RCC 7860 (cell line): ENCODE measurements around the gene PABPN1.

Experiments used
- DNase-seq: peaks from one replicate; pipeline ENCODE4 v3.0.0-alpha.2; 2015; ENCODE audit warnings: low spot score
- FAIRE-seq: peaks from 2 replicates; lab custom pipeline; 2012; peaks lifted over from hg19 to GRCh38; lab: Jason Lieb, UNC

PABPN1 gene

DNA sequence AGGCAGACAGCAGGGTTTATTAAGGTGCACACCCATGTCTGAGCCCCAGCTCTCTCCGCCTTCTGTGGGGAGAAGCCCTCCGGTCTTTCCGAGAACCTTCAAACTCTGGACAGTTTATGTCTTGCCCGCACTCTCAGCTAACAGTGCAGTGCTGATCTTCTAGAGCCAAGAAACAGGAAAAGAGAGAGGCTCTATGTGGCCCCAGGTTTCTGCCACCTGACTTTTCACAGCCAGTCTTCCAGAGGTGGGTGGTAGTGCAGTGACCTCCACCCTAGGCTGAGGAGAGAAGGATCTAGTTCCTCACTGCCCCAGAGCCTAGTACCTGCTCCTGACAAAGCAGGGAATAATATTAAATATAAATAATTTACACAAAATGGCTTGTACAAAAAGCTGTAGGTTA, 35.4 kb downstream of the PABPN1 start:
- no peak for FAIRE-seq
- DNase-seq, result no peak

DNA sequence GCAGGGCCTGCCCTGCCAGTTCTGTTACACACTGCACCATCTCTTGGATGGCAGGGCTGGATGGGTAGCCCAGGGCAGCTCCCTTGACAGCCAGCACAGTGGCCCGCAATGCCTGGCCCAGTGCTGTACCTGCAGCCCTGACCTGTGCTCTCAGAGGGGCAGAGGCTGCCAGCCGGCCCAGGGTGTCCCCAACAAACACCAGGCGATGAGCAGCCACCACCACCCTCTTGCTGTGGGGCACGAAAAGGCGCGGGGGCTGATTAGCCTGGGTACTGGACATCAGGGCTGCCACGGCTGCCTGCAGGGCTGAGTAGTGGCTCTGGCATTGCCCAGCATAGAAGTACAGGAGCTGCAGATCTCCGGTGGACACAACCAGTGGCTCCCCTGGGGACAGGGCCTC, 36.0 kb downstream of the PABPN1 start:
- DNase-seq (no peak), FAIRE-seq (no peak)

DNA sequence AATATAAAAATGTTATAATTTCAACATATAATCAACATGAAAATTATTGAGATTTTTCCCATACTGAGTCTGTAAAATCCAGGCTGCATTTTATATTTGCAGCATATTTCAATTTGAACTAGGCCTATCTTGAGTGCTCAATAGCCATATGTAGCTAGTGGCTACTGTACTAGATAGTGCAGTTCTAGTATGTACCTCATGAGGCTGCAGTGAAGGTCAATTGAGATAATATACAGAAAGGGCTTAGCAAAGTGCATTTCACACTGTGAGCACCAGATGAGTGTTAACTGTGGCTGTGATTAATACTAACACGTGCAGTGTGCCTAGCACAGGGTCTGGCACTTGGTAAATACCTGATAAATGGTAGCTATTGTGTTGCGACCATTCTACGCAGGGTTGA, 36.8 kb downstream of the PABPN1 start:
- DNase-seq, result no peak
- FAIRE-seq, result no peak

DNA sequence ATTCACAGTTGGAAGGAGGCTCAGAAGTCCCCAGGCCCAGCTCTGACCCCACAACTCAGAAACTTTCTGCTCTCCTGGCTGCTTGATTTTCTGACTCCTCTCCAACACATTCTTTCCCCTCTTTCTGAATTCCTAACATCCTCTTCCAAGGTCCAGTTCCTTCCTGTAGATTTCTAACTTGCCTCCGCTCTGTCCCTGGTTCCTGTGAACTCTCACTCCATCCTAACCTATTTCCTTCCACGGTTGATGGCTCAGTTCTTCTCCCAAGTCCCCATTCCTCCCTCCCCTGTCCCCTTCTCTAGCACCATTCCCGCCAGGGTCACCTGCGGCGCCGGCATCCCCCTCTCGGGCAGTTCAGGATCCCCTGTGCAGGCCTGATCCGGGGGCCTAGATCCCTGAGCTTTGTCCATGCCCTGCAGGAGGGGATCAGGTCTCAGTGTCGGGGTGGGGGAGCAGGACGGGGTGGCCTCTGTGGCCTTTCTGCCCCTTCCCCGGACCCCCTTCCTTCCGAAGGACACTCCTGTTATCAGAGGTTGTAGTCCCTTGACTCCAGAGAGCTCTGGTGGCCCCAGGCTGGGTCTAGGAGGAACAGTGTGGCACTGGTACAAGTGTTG, 37.4 kb downstream of the PABPN1 start:
- DNase-seq (no peak), FAIRE-seq (no peak)

DNA sequence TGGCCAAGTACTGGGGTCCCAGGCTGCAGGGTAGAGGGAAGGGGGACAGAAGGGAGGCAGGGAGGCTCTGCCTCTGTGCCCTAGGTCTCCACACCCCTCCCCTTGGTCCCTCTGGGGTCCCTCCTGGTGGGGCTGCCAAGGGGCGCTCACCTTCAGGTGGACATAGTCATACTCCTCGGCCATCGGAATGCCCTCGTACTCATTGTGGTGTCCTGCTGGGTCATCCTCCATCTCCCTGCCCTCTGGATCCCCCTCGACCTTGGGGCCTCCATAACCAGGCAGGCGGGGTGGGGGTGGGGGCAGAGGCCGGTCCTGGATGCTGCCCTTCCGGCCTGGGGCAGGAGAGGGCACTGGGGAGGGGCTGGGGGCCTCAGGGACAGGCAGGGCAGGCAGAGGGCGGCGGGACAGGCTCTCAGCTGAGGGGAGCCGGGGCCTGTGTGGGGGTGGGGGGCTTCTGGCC, 37.9 kb downstream of the PABPN1 start:
- DNase-seq, result no peak
- FAIRE-seq, result no peak

DNA sequence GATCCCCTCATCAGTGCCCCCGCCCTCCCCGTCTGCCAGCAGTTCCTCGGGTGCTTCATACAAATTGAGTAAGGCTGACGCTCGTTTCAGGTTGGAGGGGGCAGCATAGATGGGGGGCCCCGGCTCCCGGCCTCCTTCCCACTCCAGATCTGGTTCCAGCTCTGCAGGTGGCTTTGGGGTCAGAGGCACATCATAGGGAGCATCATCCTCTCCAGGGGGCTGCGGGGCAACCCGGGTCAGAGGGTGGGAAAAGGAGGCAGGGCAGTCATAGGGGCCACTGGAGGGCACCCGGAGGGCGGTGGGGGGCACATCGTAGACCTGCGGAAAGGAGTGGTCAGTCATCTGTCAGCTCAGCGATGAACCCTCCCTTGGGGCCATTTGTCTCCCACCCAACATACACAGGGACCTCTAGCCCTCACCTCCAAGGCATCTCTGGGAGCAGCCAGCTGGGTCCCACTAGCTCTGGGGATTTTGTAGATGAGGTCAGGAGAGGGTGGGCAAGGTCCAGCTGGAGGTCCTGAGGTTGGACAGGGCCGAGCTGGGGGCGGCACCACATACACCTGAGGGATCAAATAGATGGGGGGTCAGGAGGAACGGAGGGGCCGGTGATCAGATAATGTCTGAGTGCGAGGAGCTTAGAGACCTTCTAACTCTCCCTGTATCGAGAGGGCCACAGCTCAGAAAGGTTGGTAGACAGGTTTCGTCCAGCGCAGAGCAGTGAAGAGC, 38.6 kb downstream of the PABPN1 start:
- FAIRE-seq (no peak), DNase-seq (no peak)

DNA sequence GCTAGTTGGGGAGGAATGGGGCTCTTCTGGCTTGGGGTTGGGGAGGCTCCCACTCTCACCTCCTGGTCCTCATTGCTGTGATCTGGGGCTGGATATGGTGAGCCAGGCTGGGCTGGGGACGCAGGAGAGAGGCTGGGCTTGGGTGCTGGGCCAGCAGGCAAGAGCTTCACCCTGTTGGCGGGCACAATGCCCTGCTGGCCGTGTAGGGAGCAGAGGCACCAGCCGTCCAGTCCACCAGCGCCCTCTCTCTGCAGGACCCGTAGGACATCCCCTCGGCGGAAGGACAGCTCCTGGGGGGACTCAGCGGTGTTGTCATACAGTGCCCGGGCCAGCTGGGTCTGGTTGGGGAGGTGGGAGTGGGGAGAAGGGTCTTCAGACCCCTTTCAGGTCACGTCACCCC, 39.2 kb downstream of the PABPN1 start:
- DNase-seq, result no peak
- FAIRE-seq, result no peak

DNA sequence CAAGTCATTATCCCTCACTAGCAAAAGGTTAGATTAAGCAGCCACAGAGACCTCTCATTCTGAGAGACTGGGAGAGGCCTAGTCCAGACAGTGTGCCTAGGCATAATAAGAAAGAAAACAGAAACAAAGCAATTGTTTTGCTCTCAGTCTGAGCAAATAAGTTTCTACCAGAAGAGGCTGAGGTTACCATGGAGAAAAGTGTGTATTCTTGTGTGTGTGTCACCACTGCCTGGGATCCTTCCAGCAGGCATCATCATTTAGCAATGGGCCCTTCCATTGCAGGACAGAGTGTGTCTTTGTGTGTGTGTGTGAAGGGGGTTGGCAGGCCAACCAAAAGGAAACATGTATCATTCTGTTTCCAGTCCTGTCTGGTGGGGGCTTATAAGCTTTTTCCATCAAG, 40.1 kb downstream of the PABPN1 start:
- no peak for FAIRE-seq
- DNase-seq, result no peak

DNA sequence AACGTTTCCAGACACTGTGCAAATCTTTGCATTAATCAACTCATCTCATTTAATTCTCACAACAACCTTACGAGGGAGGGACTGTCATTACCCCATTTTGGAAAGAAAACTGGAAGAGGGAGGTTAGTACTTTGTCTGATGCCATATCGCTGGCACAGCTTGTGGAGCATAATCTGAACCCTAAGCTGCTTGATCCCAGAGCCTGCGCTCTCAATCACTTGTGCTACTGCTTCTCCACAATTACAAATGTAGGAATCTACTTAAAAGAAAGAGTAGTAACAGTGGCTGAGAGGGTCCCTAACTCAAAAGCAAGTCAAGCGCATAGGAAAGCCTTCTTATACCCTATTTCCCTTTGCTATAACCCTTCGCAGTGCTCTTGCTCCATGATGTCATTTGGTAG, 40.5 kb downstream of the PABPN1 start:
- FAIRE-seq (no peak), DNase-seq (no peak)

DNA sequence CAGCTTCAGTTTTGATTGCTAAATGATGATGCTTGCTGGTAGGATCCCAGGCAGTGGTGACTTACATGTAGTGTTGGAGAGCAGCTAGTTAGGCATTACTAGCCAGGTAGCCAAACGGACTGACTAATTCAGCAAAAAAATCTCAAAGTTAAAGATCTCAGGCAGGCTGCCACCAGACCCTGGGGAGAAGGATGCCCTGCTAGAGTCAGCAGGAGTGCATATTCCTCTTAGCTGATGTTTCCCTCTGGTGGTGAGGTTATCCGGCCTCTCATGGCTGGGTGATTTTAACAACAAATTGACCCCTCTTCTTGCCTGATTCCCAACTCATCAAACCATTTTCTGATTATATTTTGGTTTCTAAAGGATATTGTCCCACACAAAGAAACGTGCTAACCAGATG, 40.9 kb downstream of the PABPN1 start:
- no peak for DNase-seq
- FAIRE-seq, result no peak

DNA sequence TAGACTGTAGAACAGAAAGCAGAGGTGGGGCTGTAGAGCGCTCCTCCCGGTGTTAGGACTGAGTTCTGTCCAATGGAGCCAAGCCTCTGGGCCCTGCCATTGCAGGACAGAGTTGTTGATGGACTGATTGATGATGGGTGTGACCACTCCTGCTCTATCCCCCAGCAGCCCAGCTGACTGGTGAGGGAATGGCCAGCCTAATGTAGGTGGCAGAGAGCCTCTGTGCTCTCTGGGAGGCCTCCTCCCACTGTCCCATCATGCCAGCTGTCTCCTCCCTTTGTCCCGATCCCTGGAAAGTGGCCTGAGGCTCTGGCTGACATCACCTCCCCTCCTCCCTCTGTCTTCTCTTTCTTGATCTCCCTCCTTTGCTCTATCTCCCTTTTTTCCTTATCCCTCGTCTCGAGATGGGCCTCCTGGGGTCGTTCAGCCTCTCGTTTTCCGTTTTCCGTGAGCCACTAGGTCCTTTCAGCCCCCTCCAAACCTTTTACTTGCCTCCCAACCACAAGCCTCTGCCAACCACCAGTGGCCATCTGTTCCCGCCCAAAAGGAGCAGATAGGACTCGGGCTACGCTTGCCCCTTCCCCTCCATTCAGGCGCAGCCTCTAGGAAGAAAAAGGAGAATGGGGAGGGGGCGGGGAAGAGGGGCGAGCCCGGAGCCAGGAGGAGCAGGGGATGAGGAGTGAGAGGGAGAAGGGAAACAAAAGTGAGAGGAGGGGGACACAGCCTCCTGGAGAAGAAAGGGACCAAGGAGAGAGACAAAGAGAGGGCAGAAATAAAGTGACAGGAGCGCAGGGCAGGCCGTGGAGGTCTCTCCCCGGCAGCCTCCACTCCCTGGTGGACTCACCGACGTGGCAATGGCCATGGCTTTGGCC, 43.1 kb downstream of the PABPN1 start:
- DNase-seq (no peak), FAIRE-seq (no peak)

DNA sequence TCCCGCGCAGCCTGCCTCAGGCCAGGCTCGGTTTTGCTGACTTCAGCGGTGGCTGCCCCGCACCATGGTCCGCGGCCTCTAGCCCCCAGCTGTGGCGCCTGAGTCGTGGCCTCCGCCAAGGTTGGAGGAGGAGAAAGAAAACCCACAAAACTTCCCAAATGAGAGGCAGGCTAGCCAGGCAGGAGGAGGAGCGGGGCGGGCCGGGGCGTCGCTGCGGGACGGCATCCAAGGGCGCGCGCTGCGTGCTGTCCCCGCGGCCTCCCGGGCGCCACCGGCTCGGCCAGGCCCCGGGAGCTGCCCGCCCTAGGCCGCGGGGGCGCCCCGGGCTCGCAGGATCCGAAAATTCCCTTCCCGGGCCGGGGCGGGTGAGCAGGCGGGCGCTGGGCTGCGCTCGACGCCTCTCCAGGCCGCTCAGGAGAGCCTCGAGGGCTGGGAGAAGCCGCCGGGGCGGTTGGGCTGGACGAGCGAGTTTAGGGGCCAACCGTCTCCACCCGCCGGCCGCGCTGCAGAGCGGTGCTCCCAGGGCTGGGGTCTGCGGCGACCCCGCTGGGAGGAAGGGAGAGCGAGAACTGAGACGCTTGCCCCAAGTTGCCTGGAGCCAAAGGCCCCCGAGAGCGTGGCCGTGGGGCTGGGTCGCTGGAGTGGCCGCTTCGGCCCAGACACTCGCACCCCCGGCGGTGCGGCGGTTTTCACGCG, 43.9 kb downstream of the PABPN1 start, which contains the start of gene EFS:
EFS (minus strand) TSS at position 137 of the 696 bp plus-strand sequence. CDS start 147 bp downstream, outside the sequence.
- FAIRE-seq (no peak), DNase-seq (no peak)

DNA sequence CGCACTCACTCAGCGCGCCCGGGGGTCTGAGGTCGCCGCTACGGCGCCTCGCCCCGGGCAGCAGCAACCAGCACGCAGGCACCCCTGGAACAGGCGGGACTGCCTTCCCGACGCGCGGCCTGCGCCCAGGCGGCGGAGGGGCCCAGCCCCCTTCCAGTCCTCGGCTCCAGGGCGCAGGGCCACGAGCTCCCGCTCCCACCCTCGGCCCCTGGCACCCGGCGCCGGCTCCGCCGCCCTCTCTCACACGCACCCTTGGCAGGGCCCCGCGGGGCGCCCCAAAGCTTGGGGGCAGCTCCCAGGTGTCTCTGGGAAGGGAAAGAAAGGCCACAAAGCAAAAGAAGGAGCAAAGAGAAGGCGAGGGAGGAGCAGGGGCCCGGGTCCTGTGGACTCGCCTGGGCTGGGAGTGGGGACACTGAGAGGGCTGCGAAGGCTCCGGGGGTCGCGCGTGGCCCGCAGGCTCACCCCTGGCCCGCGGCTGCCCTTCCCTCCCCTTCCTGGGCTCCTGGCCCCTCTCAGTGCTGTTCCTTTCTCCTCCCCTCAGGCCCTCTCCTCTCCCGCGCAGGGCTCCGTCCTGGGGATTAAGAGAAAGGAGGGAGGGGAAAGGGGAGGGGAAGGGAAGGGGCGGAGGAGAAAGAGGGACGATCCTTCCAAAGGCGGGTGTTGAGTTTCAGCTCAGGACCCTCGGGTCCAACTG, 44.6 kb downstream of the PABPN1 start:
- no peak for FAIRE-seq
- DNase-seq, result no peak

DNA sequence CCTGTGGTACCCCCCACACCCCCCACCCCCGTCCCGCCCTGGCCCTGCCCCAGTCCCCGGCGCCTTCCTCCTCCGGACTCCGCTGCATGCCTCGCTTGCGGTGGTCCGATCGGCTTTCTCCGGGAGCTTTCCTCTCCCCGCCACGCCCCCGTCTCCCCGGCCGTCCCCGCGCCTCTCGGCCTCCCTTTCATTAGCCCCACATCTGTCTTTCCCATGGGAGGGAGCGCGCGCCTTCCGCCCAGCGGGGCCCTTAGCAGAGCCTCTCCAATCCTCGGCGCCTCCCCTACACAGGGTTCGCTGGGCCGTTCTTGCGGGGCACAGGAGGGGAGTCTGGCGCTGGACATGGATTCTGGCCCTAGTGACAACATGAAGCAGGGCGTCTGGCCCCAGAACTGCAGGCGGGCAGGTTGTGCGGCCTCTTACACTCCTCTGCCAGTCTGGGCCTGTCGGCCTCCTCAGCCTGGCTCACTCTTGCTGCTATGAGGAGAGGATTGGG, 45.2 kb downstream of the PABPN1 start:
- FAIRE-seq (no peak), DNase-seq (no peak)

DNA sequence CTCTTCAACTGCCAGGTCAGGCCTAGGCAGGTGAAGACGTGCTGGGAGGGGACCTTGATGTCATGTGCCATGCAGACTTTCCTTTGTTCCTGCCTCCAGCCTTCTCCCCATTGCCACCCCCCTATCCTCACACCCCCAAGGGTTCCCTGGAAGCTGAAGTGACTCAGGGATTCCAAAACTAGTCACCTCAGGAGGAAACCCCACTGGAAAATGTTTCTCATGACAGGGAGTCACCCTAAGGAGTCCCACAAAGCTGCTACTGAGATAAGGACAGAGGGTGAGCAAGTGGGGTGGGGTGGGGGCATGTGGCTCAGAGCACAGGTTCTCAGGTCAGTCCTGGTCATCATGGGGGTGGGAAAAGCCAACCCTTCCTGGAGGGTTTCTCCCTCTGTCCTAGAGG, 49.0 kb downstream of the PABPN1 start:
- no peak for DNase-seq
- FAIRE-seq, result no peak

DNA sequence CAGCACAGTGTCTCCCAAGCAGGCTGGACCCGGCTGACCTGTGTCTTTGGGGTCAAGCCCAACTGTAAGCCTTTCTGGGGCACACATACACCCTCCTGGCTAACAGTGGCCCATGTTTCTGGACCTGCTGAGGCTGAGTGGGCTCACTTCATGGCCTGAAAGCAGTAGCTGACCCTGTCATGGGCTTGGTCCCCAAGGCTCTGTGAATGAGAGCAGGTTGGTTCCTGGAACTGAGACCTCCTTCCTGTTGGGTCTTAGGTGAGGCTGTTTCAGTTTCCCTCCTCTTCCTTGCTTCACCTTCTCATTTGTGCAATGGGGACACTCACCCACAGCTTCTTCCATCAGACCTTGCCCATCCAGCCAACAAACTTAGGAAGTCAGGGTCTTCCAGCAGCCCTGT, 50.6 kb downstream of the PABPN1 start:
- FAIRE-seq (no peak), DNase-seq (no peak)

DNA sequence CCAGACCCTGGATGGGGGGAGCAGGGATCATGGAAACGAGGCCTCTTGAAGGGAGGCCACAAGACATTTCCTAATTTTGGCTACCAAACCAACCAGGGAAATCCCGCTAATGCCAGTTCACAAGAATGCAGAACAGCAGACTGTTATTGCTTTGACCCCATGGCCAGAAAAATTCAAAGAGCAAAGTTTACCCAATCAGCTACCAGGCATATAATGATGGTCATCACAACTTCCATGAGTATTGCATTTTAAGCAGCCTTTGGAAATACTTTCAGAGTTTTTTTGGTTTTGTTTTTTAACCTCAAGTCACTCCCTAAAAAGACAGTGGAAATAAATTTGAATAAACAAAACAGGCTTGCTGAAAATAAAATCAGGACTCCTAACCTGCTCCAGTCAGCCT, 51.3 kb downstream of the PABPN1 start, which contains the start of gene IL25:
IL25 (plus strand) TSS at position 301 of the 400 bp plus-strand sequence.
- FAIRE-seq (no peak), DNase-seq (no peak)

DNA sequence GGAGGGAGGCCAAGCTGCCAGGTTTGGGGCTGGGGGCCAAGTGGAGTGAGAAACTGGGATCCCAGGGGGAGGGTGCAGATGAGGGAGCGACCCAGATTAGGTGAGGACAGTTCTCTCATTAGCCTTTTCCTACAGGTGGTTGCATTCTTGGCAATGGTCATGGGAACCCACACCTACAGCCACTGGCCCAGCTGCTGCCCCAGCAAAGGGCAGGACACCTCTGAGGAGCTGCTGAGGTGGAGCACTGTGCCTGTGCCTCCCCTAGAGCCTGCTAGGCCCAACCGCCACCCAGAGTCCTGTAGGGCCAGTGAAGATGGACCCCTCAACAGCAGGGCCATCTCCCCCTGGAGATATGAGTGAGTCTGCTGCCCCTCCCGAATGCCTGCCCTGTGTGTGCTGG, 51.8 kb downstream of the PABPN1 start:
- DNase-seq (no peak), FAIRE-seq (no peak)
